HL-60 (cell line): ENCODE measurements around the gene SS18.

Experiments used
- DNase-seq, 2 experiments: peaks; one replicate each; pipeline ENCODE4 v3.0.0-alpha.2; 2010 to 2020; ENCODE audit warnings: low read depth in 1 of 2, low spot score in 1 of 2
- H3K27ac ChIP-seq: fragments of 250-450 bp; sonication (Bioruptor Pico); replicated peaks from 2 replicates; pipeline ENCODE4 v1.5.1; 2020; ENCODE audit warnings: mild to moderate bottlenecking, moderate library complexity
- H3K27me3 ChIP-seq: fragments of 250-450 bp; sonication (Bioruptor Pico); 2 replicates; pipeline ENCODE4 v1.5.1; 2021; ENCODE audit warnings: mild to moderate bottlenecking, moderate library complexity; ENCODE audit not compliant: insufficient read depth, poor library complexity, severe bottlenecking
- H3K4me3 ChIP-seq: replicated peaks from 2 replicates; pipeline ENCODE4 v1.5.1; 2011; ENCODE audit warnings: mild to moderate bottlenecking, control low read depth, low read length; ENCODE audit not compliant: insufficient read depth
- CTCF ChIP-seq: IDR thresholded peaks from one replicate; pipeline ENCODE4 v1.5.1; 2011; ENCODE audit warnings: low read length, control low read depth, inconsistent platforms; ENCODE audit not compliant: insufficient read depth
- GABPA ChIP-seq: IDR thresholded peaks from 2 replicates; pipeline ENCODE4 v1.6.1; 2012; ENCODE audit warnings: low read depth
- POLR2AphosphoS5 ChIP-seq: IDR thresholded peaks from 2 replicates; pipeline ENCODE4 v1.6.1; 2012; ENCODE audit warnings: low read depth
- REST ChIP-seq: IDR thresholded peaks from 2 replicates; pipeline ENCODE4 v1.6.1; 2012; ENCODE audit warnings: low read depth; ENCODE audit not compliant: insufficient replicate concordance
- SPI1 ChIP-seq: IDR thresholded peaks from 2 replicates; pipeline ENCODE4 v1.6.1; 2012; ENCODE audit warnings: low read depth, mild to moderate bottlenecking, borderline replicate concordance

Gene SS18

GRCh38 chr18:26044807-26045206 is 45.6 kb downstream of the SS18 start:
- Histone ChIP-seq H3K27ac (no peak overlapping the region), H3K4me3 (no peak overlapping the region), H3K27me3 (no peaks in the 10 kb centered on the region)
- no peak for DNase-seq
- TF ChIP-seq POLR2AphosphoS5 (no peak), SPI1 (no peak), CTCF (no peak), REST (no peak), GABPA (no peak)

GRCh38 chr18:26040051-26040656 is 50.3 kb downstream of the SS18 start:
- no peak for DNase-seq
- no peaks in the 10 kb centered on the region for H3K27me3 ChIP-seq
- no peak overlapping the region for H3K27ac ChIP-seq
- TF ChIP-seq REST (no peak), CTCF (no peak), GABPA (no peak), SPI1 (no peak), POLR2AphosphoS5 (no peak)
- H3K4me3 ChIP-seq = no peak overlapping the region

- no peak overlapping the region for H3K27ac ChIP-seq
- DNase-seq = no peak
- TF ChIP-seq REST (no peak), POLR2AphosphoS5 (no peak), GABPA (no peak), SPI1 (no peak), CTCF (no peak)
- no peaks in the 10 kb centered on the region for H3K27me3 ChIP-seq
- no peak overlapping the region for H3K4me3 ChIP-seq
Measured at GRCh38 chr18:26039203-26039602, 51.2 kb downstream of the SS18 start.
